AG09309 (cell line): ENCODE measurements around the gene MAST4.

Source experiments
- DNase-seq: peaks from one replicate; pipeline ENCODE4 v3.0.0-alpha.2; 2010; ENCODE audit warnings: low read depth
- H3K4me3 ChIP-seq: 2 replicates; pipeline ENCODE4 v1.5.1; 2011; ENCODE audit warnings: mild to moderate bottlenecking, low read depth, low read length, moderate library complexity; ENCODE audit not compliant: control insufficient read depth
- TF ChIP-seq, protein P1 (sequence below): IDR thresholded peaks from 2 replicates; pipeline ENCODE4 v1.5.1; 2011; ENCODE audit warnings: mild to moderate bottlenecking, low read depth, low read length, inconsistent platforms; ENCODE audit not compliant: insufficient read depth, control insufficient read depth; ENCODE audit errors: missing control alignments

The MAST4 gene

DNA sequence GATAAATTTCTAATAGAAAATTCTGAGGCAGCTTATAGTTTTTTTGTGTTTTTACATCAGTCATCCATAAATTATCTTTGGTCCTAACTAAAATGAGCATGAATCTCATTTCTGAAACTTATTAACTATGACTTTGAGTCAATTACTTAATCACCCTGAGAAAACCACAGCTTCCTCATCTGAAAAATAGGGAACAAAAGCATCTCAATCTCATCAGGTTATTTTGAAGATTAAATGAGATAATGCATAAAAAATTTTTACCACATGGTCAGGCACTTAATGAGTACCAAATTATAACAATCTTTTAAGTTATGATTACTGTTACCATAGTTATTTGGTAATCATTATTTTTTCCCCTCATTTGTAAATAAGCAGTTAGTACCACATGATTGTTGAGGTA lies 279.1 kb downstream of the MAST4 start:
- no peak for DNase-seq
- TF ChIP-seq, protein P1, sequence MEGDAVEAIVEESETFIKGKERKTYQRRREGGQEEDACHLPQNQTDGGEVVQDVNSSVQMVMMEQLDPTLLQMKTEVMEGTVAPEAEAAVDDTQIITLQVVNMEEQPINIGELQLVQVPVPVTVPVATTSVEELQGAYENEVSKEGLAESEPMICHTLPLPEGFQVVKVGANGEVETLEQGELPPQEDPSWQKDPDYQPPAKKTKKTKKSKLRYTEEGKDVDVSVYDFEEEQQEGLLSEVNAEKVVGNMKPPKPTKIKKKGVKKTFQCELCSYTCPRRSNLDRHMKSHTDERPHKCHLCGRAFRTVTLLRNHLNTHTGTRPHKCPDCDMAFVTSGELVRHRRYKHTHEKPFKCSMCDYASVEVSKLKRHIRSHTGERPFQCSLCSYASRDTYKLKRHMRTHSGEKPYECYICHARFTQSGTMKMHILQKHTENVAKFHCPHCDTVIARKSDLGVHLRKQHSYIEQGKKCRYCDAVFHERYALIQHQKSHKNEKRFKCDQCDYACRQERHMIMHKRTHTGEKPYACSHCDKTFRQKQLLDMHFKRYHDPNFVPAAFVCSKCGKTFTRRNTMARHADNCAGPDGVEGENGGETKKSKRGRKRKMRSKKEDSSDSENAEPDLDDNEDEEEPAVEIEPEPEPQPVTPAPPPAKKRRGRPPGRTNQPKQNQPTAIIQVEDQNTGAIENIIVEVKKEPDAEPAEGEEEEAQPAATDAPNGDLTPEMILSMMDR, result no peak
- H3K4me3 ChIP-seq, result no peak overlapping the region

DNA sequence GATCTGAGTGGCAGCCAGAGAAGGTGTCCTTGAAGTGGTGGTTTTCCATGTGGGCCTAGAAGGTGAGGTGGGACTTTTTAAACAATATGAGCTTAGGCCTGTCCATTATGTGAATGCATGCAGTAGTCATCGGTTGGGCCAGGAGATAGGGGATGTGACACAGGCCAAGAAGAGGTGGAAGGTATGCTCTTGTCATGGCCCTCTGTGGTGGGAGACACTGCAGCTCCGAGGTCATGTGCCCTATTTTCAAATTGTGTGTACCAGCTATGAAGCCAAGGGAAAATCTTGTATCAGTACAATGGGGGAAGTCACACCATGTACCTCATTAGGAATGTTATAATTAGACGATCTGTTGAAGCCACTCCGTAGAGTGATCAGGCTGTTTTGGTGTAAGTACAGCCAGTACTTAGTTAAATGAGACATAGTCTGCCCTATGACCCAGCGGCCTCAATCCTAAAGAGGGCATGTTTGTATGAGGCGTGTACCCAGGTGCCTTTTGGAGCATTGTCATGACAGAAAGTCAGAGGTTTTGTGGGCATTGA lies 280.1 kb downstream of the MAST4 start:
- TF ChIP-seq, protein P1, result no peak
- no peak overlapping the region for H3K4me3 ChIP-seq
- DNase-seq, result no peak

DNA sequence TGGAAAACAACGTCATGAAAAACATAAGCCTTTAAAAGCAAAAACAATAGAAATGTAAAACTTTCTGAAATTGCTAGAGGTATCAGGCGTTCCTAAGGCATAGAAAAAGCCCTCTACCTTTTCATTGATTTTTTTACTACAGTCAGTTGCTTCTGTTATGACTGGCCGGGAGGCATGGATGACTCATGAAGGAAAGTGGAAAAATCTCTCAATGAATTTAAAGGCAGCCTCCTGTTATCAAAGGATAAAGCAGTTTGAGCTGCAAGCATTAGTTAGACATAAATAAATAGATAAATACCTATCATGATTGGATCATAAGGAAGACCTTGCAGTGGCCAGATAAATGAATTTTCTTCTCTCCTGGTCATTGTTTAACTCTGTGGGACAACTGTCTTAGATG lies 281.6 kb downstream of the MAST4 start:
- H3K4me3 ChIP-seq, result no peak overlapping the region
- TF ChIP-seq, protein P1, result no peak
- DNase-seq, result no peak

DNA sequence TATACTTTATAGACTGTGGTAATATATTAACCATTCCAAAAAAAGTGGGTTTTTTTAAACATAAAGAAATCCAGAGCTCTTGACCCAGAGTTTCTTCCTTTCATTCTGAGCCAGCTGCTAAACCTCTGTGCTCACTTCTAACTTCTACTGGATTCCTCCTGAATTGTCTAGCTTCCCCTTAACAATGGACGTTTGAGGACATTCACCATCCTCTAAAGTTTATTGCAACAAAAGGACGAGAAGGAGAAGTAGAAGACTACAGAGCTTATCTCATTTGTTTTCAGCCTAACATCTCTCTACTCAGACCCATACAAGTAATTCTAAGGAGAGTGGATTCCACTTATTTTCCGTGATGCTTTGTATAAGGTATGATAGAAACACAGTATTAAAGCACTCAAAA lies 284.2 kb downstream of the MAST4 start:
- H3K4me3 ChIP-seq, result no peak overlapping the region
- no peak for DNase-seq
- TF ChIP-seq, protein P1, result no peak

DNA sequence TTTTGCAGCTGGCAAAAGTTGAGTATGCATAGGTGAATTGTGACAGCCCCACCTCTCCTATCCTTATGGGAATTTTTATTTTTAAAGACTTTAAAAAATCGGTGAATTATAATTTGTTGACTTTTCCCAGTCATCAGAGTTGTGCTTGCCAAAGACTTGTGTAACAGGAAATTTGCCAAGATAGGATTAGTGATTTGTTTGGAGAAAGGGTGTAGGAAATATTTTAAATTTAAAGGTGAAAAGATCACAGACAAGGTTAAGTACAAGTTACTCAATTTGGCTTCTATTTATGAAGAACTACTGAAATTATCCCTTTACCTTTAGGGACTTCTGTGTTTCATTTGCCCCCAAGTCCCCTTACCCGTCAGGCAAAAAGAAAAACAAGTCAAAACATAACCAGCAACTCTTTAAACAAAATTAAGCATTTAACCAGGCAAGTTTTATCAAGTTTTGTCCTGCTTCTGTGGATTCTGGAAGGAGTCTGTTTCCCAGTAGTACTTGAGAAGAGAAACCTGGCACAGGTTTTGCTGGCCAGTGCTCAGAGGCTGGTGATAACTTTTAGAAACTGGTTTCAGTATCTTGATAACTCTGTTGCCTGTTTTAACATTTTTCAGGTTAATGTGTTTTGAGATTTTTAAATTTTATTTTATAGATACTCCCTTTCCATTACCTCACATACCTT lies 285.4 kb downstream of the MAST4 start:
- no peak overlapping the region for H3K4me3 ChIP-seq
- DNase-seq, result no peak
- TF ChIP-seq, protein P1, result no peak

DNA sequence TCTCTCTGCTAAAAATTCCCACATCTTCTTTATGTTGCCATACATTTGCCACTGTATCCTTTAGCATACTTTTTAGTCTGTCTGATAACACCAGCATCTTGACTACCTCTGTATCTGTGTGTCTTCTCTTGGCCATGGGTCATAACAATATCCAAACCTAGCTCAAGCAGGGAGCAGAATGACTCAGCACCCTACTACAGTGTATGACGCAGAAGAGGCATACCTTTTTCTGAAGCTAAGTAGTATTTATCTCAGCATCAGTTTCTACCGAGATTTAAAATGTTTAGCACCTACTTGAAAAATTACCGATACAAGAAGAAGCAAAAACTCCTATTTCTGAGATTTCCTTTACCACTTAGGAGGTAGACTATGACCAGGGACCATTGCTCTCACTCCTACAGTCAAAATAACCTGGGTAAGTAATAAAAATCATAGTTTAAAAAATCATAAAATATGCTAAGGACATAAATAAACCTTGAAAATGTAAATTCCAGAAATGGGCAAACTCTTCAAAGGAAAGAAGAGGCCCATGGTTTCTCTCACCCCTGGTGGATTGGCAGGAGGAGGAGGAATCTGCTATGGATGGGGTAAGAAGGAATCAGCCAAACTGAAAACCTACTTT lies 286.5 kb downstream of the MAST4 start:
- no peak overlapping the region for H3K4me3 ChIP-seq
- DNase-seq, result no peak
- TF ChIP-seq, protein P1, result no peak
